Measurements from ENCODE around the gene SH3BP5L.

Gene SH3BP5L

DNA sequence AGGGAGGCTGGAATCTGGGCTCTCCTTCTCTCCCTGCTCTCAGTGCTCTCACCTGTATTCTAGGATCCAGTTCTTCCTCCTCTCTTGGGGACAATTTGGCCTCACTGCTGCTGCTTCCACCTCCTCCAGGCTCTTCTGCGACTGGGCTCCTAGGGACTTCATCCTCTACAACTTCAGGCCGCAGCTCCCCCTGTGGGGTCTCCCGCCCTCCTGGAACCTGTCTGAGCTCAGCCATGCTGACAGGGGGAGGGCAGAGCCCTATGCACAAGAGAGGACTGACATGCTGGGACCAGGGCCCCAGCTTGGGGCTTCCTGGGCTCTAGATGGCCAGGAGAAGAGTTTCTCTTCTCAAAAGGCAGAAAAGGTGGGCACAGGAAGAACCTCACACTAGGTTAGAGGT is 1.0 kb downstream of the SH3BP5L start:
- TF ChIP-seq, protein P1, sequence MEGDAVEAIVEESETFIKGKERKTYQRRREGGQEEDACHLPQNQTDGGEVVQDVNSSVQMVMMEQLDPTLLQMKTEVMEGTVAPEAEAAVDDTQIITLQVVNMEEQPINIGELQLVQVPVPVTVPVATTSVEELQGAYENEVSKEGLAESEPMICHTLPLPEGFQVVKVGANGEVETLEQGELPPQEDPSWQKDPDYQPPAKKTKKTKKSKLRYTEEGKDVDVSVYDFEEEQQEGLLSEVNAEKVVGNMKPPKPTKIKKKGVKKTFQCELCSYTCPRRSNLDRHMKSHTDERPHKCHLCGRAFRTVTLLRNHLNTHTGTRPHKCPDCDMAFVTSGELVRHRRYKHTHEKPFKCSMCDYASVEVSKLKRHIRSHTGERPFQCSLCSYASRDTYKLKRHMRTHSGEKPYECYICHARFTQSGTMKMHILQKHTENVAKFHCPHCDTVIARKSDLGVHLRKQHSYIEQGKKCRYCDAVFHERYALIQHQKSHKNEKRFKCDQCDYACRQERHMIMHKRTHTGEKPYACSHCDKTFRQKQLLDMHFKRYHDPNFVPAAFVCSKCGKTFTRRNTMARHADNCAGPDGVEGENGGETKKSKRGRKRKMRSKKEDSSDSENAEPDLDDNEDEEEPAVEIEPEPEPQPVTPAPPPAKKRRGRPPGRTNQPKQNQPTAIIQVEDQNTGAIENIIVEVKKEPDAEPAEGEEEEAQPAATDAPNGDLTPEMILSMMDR (IDR thresholded peaks at IDR 0.05; ENCODE audit: control extremely low read depth, extremely low read depth, low read depth, missing control alignments), result no peak
- POLR2A ChIA-PET, result interaction anchor here (0.5 to 1.1 kb wide), 2 partner anchors 14 to 20 kb away, joined by 3 to 6 read pairs; no protein-coding TSS in a partner anchor
- no peak for DNase-seq (ENCODE audit: extremely low spot score)
- CTCF ChIA-PET, result interaction anchor here (1.2 to 7.3 kb wide), 3 partner anchors 13 to 33 kb away, joined by 3 to 78 read pairs (median 48); partner anchors contain the start of genes ZNF672 and ZNF692

DNA sequence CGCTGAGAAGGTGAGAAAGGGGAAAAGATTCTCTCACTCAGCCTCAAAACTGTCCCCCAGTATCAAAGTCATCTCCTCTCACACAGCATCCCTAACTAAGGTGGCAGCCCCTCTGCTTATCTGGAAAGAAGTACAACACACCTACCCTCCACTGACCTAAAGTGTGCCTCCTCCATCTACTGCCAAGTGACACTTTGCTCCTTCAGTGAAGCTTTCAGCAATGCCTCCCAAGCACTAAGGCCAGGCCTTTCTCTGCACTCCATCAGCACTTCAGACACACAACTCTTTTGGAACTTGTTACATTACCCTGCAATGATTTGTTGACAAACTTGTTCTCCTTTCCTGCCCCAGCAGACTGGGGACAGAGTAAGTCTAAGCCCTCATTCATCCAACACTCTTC is 1.4 kb downstream of the SH3BP5L start:
- TF ChIP-seq, protein P1 (IDR thresholded peaks at IDR 0.05; ENCODE audit: control extremely low read depth, extremely low read depth, low read depth, missing control alignments), result no peak

DNA sequence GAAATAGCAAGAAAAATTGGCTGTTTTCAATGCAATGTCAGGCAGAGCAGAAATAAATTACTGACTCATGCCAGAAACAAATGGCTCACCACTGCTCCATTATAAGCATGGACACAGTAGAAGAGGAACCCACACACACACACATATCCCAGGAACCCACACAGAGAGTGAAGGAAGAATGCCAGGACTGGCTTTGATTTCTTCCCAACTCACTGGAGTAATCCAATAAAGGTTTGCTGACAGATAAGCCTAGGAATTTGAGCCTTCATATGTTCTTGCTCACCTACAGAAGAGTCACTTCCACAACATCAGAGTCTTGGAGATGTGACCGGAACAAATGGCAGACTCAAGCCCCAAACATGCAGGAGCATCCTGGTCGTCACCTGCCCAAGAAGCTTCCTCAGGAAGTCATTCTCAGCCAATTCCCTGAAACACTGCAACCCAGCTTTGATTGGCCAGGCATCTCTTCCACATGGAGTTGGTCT is 2.2 kb downstream of the SH3BP5L start:
- no peak for DNase-seq (ENCODE audit: extremely low spot score)
- POLR2A ChIA-PET, result no interaction called here
- CTCF ChIA-PET, result interaction anchor here (1.6 to 7.9 kb wide), 3 partner anchors 11 to 419 kb away, joined by 5 to 41 read pairs (median 13); no protein-coding TSS in a partner anchor
- TF ChIP-seq, protein P1 (IDR thresholded peaks at IDR 0.05; ENCODE audit: control extremely low read depth, extremely low read depth, low read depth, missing control alignments), result no peak

More for the DNA sequence above, 1.4 kb downstream of the SH3BP5L start:
- ChIA-PET POLR2A (interaction anchor here (1.1 kb wide), 1 partner anchor 19 kb away, joined by 3 read pairs; no protein-coding TSS in a partner anchor), CTCF (interaction anchor here (1.2 to 5.6 kb wide), 2 partner anchors 14 to 16 kb away, joined by 3 to 78 read pairs; partner anchors contain the start of gene ZNF672)
- no peak for DNase-seq (ENCODE audit: extremely low spot score)

DNA sequence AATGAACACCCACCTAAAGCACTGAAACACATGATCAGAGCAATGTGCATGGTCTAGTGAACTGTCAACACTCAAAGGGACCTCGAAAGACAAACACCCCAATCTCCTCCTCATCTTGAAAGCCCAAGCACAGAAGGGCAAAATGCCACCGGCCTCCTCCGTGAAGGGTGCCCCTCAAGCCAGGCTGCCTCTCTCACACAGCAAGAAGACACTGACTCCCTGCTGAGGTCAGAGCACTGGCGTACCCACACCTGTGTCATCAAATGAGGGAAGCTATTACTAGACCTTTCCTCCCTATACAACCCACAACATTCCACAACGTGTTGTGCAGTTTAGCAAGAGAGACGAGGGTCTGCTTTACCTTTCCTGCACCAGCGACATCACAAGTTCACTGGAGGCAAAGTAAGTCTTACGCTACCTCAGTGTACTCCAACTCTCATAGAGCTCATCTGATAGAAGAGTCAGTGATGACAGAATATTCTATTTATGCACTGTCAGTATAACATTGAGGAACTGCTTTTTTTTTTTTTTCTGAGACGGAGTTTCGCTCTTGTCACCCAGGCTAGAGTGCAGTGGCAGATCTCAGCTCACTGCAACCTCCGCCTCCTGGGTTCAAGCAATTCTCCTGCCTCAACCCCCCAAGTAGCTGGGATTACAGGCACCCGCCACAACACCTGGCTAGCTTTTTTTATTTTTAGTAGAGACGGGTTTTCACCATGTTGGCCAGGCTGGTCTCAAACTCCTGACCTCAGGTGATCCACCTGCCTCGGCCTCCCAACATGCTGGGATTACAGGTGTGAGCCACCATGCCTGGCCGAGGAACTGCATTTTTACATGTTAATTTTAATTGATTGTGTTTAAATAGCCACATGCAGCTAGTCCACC is 3.3 kb downstream of the SH3BP5L start:
- ChIA-PET CTCF (interaction anchor here (0.8 to 7.9 kb wide), 4 partner anchors 9 to 418 kb away, joined by 3 to 41 read pairs (median 9); no protein-coding TSS in a partner anchor), POLR2A (no interaction called here)
- no peak for DNase-seq (ENCODE audit: extremely low spot score)
- TF ChIP-seq, protein P1 (IDR thresholded peaks at IDR 0.05; ENCODE audit: control extremely low read depth, extremely low read depth, low read depth, missing control alignments), result no peak

DNA sequence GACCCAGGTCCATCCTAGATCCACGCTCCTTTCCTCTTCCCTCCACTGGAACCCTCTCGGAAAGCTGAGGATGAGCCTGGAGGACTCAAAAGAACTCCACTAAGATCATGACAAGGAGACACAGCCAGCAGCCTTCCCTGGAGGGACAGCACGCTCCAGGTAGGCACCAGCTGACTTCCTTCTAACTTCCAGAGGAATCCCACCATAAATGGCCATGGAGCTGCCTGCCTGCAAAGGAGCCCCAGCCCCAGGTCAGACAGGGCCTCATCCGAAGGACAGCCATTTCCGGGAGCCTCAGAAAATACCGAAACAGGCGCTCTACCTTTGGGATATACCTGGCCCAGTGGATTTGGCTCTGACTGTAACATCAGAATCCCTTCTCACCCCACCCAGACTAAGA is 4.1 kb downstream of the SH3BP5L start:
- TF ChIP-seq, protein P1 (IDR thresholded peaks at IDR 0.05; ENCODE audit: control extremely low read depth, extremely low read depth, low read depth, missing control alignments), result no peak
- no peak for DNase-seq (ENCODE audit: extremely low spot score)
- POLR2A ChIA-PET, result no interaction called here
- CTCF ChIA-PET, result interaction anchor here (0.8 to 7.9 kb wide), 3 partner anchors 9 to 200 kb away, joined by 3 to 41 read pairs (median 13); no protein-coding TSS in a partner anchor

DNA sequence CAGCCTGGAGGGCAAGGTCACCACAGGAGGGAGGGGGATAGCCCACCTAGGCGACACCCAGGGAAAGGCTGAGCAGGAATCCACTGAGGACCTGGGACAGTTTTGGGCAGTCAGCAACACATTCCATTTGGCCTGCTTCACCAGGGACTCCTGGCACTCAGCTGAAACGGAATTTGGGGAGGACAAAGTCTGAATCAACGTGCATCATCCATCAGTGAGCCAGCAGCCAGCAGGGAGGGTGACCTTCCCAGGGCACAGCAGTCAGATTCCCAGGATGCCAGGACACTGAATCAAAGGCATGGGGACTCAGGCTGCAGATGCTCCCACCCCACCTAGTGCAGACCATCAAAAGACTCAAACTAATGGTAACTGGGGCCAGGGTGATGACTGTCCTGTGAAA is 4.6 kb downstream of the SH3BP5L start:
- TF ChIP-seq, protein P1 (IDR thresholded peaks at IDR 0.05; ENCODE audit: control extremely low read depth, extremely low read depth, low read depth, missing control alignments), result no peak
- ChIA-PET POLR2A (no interaction called here), CTCF (interaction anchor here (2.5 to 7.9 kb wide), 2 partner anchors 8 to 15 kb away, joined by 13 to 41 read pairs; no protein-coding TSS in a partner anchor)
- DNase-seq (ENCODE audit: extremely low spot score), result no peak

All from GM10248 (cell line).